Frontal cortex (tissue), 4 donors: ENCODE measurements around the gene ADAMTS9. TPM values are rescaled to one million over a fixed set of nuclear protein-coding genes. Genes with fewer than 3 reads are reported as not detected.

Source experiments
- DNase-seq, 2 donors: peaks; one replicate each; pipeline ENCODE4 v3.0.0; 2012; ENCODE audit warnings: low spot score in 2 of 2
- FAIRE-seq: peaks from 2 replicates; lab custom pipeline; 2012; peaks lifted over from hg19 to GRCh38; lab: Jason Lieb, UNC
- total RNA-seq: library from RNA; depleted of rRNA; stranded (reverse); fragments of >200 nt; gene quantifications from one replicate; pipeline ENCODE4 v1.2.3, GENCODE V29; 2014
- donor health status: control.
- donor health status: control.
- donor health status: control.

Gene ADAMTS9
- total RNA-seq, 1 donor from 2014 or later: 24.1 TPM

DNA sequence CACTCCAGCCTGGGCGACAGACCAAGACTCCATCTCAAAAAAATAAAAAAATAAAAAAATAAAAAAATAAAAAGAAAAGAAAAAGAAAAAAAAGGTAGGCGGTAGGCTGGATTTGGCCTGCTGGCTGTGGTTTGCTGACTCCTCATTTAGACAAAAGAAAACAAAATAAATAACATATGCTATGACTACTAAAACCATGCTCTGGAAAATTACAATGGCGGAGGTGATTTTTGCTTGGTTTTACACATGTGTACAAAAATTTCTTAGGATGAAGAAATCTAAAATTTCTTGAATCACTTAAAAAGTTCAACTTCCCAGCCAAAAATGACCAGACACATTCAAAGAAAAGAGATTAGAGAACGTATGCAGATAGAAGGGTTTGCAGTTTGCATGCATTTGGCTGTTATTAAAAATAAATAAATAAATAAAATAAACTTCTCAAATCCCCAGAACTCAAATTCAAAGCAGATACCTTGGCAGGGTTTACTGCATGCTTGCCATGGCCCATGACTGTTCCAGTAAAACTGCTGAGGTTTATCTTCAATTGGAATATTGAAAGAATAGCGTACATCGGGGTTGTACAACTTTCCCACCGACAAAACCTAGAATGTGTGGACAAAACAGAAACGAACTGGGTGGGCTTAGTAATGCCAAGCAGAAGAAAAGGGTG lies 65.9 kb downstream of the ADAMTS9 start:
- no peak for DNase-seq
- no peak for FAIRE-seq

DNA sequence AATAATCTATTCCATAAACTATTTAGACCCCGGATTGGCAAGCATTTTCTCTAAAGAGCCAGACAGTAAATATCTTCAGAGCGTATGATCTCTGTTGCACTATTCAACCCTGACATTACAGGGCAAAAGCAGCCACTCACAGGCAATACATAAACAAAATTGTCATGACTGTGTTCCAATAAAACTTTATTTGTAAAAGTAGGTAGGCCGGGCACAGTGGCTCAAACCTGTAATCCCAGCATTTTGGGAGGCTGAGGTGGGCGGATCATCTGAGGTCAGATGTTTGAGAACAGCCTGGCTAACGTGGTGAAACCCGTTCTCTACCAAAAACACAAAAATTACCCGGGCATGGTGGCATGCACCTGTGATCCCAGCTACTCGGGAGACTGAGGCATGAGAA lies 66.5 kb downstream of the ADAMTS9 start:
- DNase-seq (no peak), FAIRE-seq (no peak)

DNA sequence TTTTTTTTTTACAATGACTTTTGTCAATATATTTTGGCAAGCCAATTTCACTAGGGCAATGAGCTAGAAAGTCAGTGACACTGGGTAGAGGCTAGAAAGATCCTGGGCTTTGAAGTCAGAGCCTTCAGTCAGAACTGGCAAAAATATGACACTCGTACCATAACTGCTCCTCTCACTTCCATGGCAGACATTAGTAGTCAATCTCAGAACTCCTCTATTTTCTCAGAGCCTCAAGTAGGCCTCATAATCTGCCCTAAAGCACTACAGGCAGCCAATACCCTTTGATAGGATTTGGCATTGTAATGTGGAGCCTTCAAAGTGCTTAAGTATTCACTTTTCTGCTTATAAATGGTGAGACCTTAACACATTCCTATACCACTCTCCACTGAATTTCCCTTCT lies 67.8 kb downstream of the ADAMTS9 start:
- FAIRE-seq (no peak), DNase-seq (no peak)

DNA sequence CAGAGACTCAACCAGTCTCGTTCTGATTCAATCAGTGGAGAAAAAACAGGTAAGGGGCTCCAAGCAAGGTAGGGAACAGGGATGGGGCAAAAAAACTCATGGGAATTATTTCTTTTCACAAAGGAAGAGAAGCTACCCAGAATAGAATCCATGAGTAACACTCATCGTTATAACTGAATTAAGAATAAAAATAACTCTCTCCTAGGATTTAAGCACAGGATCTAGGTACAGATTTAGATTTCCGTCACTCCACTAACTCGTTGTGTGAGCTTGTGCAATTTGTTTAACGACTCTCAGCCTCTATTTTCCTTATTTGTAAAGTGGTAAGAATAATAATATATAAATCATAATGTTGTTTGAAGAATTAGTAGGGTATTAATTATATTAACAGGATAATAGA lies 68.6 kb downstream of the ADAMTS9 start:
- FAIRE-seq: no peak

DNA sequence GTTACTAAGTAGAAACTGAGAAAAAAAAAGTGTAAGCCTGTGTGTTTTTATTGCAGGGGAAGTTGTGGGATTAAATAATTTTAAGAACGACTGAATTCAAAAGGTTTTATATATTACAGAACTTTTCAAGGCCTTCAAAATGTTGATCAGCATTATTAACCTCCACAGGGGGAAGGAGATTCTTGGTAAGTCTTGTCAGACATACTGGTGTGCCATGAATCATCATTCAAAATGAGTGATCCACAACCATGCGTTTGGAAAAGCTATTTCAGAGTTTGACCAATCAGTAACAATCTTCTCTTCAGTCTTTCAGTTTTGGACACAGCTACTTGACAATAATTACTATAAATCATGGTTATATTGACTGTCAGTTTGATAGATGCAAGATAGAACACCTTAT lies 70.2 kb downstream of the ADAMTS9 start:
- FAIRE-seq (no peak), DNase-seq (no peak)

More for the DNA sequence above, 68.6 kb downstream of the ADAMTS9 start:
- DNase-seq: no peak

DNA sequence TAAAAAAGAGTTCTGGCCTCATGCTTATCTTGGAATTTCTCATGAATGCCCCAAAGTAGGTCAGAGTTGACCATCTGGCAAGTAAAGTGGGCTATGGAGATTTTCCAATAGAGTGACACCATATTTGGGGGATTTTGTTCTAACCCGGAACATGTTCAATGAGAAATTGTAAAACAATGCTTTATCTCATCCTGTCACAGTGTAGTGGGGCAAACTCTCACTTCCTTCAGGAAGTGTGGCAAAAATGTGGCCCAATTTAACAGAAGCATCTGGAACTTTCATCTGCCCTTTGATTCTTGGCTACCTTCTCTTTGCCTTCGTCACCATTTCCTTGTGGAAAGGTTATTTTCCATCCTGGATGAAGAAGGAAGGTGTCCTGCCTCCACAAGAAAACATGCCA lies 70.8 kb downstream of the ADAMTS9 start:
- no peak for DNase-seq
- no peak for FAIRE-seq

DNA sequence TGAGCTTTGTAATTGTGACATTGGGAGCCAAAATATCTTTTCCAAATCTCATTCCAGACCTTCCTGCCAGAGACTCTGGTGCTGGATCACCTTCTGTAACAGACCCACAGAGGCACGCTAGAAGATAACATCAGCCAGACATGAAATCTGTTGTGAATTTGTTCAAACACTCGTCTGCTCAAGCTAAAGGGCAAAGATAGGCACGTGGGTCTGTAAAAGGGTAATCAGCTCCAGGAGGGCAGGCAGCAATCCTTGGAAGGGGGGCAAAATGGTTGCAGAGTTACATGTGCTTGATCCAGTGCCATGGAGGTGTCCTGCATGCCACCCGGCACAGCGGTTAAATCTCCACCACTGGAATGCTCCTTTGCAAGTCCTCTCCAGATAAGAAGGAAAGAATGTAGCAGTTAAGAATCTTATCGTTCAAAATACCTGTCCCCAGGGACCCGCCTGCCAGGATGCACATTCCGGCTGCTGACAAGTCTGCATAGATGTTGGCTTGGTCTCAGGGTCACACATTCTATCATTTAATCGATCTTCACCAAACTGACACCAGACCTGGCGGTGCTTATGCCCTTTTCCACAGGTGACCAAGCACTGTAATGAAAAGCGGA lies 74.8 kb downstream of the ADAMTS9 start:
- no peak for DNase-seq
- no peak for FAIRE-seq

DNA sequence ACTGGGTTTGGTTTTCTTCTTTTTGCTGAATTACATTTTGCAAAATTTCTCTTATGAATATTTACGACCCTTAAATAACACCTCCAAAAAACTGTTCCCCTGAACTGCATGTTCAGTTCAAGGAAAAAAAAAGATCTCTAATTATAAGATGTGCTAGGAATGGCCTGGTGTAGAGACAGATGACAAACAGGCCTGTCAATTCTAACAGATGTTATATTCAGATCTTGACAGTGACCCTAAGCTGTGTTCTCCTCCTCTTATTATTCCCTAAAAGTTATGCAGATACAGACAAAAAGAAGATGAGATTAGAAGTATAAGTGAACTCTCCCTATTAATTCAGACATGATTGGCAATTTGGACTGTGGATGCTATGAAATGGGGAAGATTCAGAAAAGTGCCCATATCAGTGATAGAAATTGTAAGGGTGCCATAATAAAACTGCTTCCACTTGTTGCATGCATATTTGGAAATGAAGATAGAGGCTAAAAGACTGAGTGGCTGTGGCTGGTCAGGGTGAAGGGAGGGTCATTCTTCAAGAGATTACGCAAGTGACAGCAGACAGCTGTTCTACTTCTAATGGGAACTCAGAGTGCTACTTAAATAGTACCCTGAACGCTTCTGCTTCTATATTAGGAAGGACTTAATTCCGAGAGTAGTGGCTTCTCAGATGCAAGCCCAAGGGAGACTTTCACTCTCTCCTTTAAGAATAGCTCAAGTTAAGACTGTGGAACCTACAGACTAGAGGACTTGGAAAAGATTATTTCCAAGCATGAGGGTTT lies 75.5 kb downstream of the ADAMTS9 start:
- DNase-seq (no peak), FAIRE-seq (no peak)

DNA sequence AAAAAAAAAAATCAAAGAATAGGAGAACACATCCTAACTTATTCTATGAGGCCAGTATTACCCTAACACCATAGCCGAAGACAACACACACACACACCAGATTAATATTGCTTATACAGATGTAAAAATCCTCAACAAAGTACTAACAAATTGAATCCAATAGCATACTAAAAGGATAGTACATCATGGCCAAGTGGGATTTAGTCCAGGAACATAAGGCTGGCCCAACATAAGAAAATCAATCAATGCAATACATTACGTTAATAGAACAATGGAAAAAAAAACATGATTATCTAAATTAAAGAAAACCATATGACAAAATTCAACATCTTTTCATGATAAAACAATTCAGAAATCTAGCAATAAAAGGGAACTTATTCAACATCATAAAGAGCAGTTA lies 79.1 kb downstream of the ADAMTS9 start:
- FAIRE-seq (no peak), DNase-seq (no peak)

DNA sequence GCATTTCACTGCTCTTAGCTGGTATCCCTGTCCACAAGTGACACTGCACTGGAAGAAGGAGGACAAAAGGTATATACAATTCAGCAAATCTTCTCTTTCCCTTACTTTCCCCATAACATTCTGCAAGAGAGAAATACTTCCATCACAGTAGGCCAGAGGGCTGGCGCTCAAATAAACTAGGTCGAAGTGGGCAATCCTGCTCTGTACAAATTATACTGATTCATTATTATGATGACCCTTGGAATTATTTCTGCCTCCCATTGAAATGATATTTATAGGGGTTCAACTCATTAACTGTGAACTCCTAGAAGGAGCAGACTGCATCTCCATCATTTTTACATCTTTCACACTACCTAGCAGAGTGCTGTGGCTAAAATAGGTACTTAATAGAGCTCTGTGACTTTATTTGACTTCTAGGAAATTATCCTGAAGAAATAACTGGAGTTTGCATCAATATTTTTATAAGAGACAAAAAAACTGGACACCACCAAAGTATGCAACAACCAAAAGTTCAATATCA lies 80.7 kb downstream of the ADAMTS9 start:
- FAIRE-seq (no peak), DNase-seq (no peak)

DNA sequence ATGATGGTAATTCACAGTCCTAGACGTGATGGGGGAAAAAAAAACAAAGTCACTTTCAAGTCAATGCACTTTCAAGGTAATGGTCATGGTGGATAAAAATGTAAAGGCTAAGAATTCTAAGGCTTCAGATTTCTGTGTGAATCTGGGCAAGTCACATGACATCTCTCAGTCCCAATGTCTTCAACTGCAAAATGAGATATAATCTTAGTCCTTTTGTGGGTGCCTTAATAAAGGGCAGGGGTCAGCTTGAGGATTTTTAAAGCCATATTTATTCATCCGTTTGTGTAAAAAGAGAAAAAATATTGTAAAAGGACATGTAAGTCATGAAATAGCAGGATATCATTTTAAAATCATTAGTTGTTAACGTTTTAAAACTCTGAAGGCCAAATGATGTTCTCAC lies 83.5 kb downstream of the ADAMTS9 start:
- no peak for FAIRE-seq
- no peak for DNase-seq

DNA sequence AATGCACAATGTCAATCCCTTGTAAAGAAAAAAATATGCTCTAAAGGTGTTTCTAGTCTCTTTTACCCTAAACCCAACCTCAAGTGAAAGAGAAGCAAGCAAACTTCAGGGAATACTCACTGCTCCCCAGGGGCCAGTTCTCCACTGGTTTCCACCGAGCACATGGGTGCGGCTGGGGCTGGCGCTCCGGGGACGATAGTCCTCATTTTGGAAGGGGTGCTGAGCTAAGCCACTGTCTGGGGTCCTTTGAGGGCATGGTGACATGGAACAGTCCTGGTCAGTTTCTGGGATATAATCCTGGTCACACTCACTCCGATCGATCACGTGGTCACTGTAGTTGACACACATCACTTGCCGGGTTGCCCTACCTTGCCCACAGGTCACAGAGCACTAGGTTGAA lies 86.0 kb downstream of the ADAMTS9 start:
- FAIRE-seq: no peak

DNA sequence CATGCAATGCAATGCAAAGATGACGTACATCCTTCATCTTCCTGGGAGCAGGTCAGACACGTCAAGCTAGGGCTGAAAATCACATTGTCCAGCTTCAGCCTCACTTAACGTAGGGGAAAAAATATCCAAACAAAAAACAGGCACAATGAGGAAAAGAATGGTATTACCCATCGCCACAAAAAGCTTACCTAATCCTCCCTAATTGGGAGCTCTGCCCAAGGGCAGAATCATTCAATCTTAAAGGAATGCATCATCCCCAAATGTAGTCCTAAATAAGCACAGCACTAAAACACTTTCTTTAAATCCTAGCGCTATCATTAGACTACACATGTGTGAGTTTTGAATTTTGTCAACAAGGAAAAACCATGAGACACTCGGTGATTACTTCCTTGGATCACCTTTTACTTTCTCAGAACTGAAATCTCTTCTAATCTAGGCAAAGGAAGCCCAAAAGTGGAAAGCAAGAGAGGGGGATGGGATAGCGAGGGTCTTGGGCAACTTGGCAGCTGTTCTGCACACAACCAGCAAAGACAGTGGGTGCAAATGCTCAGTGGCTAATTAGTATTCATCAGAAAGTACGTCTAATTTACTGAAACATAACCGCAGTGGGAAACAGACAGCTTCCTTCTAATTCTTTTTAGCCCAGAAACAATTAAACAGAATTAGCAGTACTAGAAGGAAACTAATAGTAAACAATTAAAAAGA lies 87.4 kb downstream of the ADAMTS9 start:
- no peak for DNase-seq
- FAIRE-seq: no peak

More for the DNA sequence above, 86.0 kb downstream of the ADAMTS9 start:
- DNase-seq: no peak

DNA sequence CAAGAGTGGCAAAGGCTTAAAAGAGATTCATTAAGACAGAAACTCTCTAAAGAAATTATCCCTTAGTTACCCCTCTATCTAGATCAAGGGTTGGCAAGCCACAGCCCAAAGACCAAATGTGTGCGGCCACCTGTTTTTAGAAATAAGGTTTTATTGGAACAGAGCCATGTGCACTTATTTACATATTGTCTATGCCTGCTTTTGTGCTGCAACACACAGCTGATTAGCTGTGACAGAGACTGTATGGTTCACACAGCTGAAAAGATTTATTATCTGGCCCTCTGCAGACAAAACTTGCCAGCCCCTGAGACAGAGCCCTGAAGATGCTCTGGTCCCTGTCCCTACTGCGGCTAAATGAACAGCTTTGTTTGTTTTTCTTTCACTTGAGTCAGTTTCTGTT lies 88.1 kb downstream of the ADAMTS9 start:
- no peak for DNase-seq
- FAIRE-seq: no peak

DNA sequence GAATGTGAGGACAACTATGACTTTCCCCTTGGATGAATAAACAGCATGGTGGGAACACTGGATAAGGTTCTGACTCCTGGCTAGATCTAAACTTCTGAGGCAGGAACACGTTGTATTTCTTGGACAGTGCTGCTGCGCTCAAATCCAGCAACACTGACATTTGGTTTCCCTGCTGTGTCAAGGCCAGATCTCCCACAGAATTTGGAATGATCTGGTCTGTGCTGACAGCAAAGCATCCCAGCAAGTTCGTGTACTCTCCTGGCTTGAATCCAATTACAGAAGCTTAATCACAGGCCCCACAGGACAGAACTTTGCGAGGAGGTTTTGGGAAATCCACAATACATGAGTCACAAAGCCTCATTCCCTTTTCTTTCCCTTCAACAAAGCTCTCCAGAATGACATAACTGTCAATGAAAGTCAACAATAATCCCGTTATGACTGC lies 92.5 kb downstream of the ADAMTS9 start:
- DNase-seq (peak in 1 of 2 donors; percentile 7), FAIRE-seq (no peak)

DNA sequence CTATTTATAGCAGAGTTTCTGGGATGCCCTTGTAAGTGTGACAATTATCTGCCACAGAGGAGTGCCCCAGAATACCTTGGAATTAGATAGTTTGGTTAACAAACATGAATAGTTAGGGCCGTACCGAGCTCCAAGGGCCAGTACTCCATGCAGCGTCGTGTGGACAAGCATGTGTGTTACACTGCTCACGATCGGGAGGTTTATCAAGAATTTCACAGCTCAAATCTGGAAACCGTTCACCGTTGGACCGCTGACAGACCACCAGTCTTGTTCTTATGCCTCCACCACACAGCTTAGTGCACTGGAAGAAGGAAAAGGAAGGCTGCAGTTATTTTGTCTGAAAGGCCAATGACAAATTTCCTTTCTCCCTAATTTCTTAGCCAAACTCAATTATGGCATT lies 93.7 kb downstream of the ADAMTS9 start:
- no peak for DNase-seq
- no peak for FAIRE-seq

DNA sequence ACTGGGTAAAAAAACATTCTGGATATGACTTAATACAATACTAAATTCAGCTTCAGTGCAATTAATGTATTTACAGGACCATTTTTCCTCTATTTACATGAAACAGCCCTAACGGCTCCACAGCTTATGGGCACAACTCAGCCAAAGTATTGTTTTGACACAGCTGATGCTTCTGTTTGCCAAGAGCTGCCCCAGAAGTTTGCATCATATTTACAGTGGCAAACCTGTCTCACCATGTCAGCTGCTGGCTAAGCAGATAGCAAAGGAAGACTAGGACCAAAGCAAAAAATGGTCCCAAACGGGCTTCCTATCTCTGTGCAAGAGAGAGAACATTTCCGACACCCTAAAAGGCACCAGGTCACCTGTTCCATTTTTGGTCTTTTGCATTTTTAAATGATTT lies 94.5 kb downstream of the ADAMTS9 start:
- FAIRE-seq: no peak

DNA sequence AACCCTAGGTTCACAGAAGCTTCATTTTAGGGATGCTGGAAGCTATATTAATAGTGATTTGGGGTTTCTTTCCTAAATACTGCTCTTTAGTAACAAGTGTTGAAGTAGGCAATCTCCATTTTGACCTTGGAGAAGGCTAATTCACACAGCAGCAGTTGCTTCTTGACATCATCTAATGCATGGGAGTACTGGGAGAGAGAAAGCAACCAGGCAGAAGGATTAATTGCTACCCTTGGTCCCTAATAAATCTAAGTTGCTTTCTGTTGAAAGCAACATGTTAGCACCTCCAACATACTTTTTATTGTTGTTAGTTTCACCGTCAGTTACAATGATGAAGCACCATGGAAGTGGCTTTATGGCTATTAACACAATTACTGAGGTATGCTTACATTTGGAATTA lies 96.2 kb downstream of the ADAMTS9 start:
- DNase-seq (no peak), FAIRE-seq (no peak)

More for the DNA sequence above, 94.5 kb downstream of the ADAMTS9 start:
- DNase-seq: no peak

DNA sequence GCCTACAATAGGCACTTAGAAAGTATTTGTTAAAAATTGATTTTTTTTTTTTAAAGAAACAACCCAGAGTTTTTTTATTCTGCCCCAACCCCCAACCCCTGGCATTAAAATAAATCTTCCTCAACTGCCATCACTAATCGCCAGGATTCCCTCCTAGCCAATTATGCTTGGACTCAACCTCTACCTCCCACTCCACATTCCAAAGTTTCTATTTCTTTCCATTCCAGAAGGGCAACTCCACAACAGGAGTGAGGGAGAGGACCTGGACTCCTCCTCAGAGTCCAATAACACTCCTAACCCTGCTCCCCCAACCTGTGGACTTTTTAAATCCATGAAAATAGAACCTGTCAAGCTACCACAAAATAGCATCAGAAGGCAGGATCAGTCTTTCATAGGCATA lies 99.4 kb downstream of the ADAMTS9 start:
- FAIRE-seq (no peak), DNase-seq (no peak)

DNA sequence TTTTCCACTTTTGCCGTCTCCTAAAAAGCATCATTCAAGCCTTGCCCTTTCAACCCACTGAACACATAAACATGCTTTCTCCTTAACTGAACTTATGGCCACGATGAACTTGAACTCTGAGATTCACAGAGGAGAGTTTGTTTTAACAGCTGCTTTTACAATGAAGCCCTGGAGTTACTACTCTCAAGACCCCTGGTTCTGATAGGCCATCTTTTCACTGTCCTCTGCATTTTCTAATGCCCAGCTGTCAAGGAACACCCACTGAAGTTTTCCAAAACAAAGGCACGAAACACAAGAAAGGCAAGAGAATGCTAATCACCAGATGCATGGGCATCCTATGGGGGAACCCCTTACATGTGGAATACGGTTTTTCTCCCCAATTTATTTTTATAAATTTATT lies 100.8 kb downstream of the ADAMTS9 start:
- DNase-seq (no peak), FAIRE-seq (no peak)
